Coronary artery (tissue), 2 donors: ENCODE results near the gene QRFP.

Source experiments
- DNase-seq: peaks from one replicate; pipeline ENCODE4 v3.0.0-alpha.2; 2017; ENCODE audit warnings: low spot score
- H3K27ac ChIP-seq, 2 donors: fragments of 200-600 bp; sonication (generic); one replicate each; pipeline ENCODE4 v1.5.1; 2016 to 2019
- H3K4me3 ChIP-seq: fragments of 200-600 bp; sonication (generic); 2 replicates; pipeline ENCODE4 v1.5.1; 2016; ENCODE audit warnings: mild to moderate bottlenecking, moderate library complexity
- TF ChIP-seq, protein P1 (sequence below): fragments of 200-600 bp; sonication (generic); IDR thresholded peaks from one replicate; pipeline ENCODE4 v1.5.1; 2019; ENCODE audit warnings: antibody characterized with exemption

The QRFP gene

GRCh38 chr9:130908878-130909355, 12.3 kb upstream of the QRFP start:
- no peak overlapping the region for H3K4me3 ChIP-seq
- H3K27ac ChIP-seq: no peak overlapping the region
- TF ChIP-seq, protein P1, sequence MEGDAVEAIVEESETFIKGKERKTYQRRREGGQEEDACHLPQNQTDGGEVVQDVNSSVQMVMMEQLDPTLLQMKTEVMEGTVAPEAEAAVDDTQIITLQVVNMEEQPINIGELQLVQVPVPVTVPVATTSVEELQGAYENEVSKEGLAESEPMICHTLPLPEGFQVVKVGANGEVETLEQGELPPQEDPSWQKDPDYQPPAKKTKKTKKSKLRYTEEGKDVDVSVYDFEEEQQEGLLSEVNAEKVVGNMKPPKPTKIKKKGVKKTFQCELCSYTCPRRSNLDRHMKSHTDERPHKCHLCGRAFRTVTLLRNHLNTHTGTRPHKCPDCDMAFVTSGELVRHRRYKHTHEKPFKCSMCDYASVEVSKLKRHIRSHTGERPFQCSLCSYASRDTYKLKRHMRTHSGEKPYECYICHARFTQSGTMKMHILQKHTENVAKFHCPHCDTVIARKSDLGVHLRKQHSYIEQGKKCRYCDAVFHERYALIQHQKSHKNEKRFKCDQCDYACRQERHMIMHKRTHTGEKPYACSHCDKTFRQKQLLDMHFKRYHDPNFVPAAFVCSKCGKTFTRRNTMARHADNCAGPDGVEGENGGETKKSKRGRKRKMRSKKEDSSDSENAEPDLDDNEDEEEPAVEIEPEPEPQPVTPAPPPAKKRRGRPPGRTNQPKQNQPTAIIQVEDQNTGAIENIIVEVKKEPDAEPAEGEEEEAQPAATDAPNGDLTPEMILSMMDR: no peak
- no peak for DNase-seq

DNA sequence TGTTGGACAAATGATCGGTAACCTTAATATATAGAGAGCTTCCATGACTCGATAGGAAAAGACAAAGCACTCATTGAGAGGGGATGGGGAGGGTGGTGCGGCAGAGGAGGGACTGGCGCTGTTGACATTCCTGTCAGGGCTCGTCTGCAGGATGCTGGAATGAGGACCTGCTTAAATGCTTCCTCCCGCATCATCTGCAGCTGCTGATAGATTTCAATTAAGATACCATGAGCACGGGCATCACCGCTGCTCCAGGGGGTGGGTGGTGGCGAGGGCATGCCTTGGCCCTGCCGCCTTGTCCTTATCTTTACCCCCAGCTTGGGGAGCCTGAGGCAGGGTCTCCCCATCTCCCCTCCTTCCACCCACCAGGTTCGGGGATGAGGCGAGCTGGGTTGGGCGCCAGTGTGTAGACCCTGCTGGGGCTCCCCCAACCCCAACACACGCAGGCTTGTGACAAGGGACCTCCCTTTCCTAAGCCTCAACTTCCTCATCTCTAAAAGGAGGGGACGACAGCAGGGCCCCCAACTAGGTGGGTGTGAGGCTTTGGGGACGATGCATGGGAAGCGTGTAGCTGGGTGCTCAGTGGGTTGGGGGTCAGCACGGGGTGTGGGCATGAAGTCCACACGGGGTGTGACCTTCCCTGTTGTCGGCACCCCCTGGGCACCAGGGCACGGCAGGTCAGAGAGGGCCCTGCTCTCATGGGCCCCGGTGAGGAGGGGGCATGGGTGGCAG, 11.7 kb upstream of the QRFP start:
- Histone ChIP-seq H3K27ac (no peak overlapping the region), H3K4me3 (no peak overlapping the region)
- no peak for DNase-seq
- TF ChIP-seq, protein P1: no peak

GRCh38 chr9:130906735-130907416, 10.3 kb upstream of the QRFP start:
- no peak for DNase-seq
- TF ChIP-seq, protein P1: no peak
- no peak overlapping the region for H3K4me3 ChIP-seq
- no peak overlapping the region for H3K27ac ChIP-seq

GRCh38 chr9:130905902-130906734, 9.5 kb upstream of the QRFP start:
- no peak overlapping the region for H3K27ac ChIP-seq
- no peak overlapping the region for H3K4me3 ChIP-seq
- TF ChIP-seq, protein P1: no peak
- DNase-seq: no peak

- no peak for DNase-seq
- TF ChIP-seq, protein P1: no peak
- H3K27ac ChIP-seq: no peak overlapping the region
These were observed 8.7 kb upstream of the QRFP start for GRCh38 chr9:130905125-130905901.

More at GRCh38 chr9:130905125-130905901, 8.7 kb upstream of the QRFP start:
- no peak overlapping the region for H3K4me3 ChIP-seq
